Gastroesophageal sphincter (tissue), 3 donors: ENCODE results near the gene MICU2.

Experiments
- POLR2A ChIP-seq, 2 donors: fragments of 450-650 bp; IDR thresholded peaks; one replicate each; pipeline ENCODE4 v1.6.1; 2017; ENCODE audit warnings: antibody characterized with exemption in 2 of 2, mild to moderate bottlenecking in 2 of 2, moderate library complexity in 1 of 2
- TF ChIP-seq, protein P1 (sequence below), 4 experiments: fragments of 200-600 bp in 2 of 4; fragments of 450-650 bp in 2 of 4; sonication (generic) in 1 of 4; IDR thresholded peaks; one replicate each; pipeline ENCODE4 v1.5.1; 2017 to 2019; ENCODE audit warnings: antibody characterized with exemption in 4 of 4, mild to moderate bottlenecking in 2 of 4, moderate library complexity in 2 of 4

DNA sequence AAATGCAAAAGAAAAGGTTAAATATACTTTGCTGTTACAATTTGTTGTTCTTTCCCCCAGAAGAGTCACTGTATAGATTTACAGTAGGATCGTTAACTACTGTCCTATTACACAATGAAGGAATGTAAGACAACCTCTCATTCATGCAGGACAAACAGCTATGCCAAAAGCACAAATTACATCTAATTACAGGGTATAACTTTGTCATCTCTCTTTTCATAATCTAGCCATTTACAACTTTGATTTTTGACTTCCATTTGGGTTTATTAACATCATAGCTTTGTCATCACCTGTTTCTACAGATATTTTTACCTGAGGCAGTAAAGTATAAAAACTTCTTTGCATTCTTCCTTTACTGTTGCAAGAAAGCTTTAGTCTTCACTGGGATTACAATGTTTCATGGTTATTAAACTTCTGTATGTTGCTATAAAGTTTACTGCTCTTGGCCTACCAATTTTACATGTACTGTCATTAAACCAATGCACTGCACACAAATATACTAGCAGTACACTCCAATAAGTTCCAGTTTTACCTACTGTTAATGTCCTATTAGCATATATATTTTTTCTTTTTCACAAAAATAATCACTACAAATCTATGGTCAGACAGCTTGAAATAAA lies 18.9 kb downstream of the MICU2 start:
- TF ChIP-seq, protein P1, sequence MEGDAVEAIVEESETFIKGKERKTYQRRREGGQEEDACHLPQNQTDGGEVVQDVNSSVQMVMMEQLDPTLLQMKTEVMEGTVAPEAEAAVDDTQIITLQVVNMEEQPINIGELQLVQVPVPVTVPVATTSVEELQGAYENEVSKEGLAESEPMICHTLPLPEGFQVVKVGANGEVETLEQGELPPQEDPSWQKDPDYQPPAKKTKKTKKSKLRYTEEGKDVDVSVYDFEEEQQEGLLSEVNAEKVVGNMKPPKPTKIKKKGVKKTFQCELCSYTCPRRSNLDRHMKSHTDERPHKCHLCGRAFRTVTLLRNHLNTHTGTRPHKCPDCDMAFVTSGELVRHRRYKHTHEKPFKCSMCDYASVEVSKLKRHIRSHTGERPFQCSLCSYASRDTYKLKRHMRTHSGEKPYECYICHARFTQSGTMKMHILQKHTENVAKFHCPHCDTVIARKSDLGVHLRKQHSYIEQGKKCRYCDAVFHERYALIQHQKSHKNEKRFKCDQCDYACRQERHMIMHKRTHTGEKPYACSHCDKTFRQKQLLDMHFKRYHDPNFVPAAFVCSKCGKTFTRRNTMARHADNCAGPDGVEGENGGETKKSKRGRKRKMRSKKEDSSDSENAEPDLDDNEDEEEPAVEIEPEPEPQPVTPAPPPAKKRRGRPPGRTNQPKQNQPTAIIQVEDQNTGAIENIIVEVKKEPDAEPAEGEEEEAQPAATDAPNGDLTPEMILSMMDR (IDR thresholded peaks at IDR 0.05): no peak
- no peak for TF ChIP-seq POLR2A (IDR thresholded peaks at IDR 0.05)
